ENCODE measurements around the gene TUBA3E. TPM values are rescaled to one million over a fixed set of nuclear protein-coding genes. Genes with fewer than 3 reads are reported as not detected.
"Not testable (repeated sequence)": the region's sequence is repeated elsewhere in the genome, so short reads cannot be mapped to it uniquely, and the experiment has no call there.

Gene TUBA3E
- total RNA-seq, 1 donor from 2014 or later = not detected

- intact Hi-C loops (cut with micrococcal nuclease) = not testable (repeated sequence)
Observed at GRCh38 chr2:130191319-130191718, 6.9 kb downstream of the TUBA3E start.

GRCh38 chr2:130190237-130190636 is 8.0 kb downstream of the TUBA3E start:
- intact Hi-C loops (cut with micrococcal nuclease) = no loop called here

GRCh38 chr2:130188958-130189357 is 9.3 kb downstream of the TUBA3E start:
- intact Hi-C loops (cut with micrococcal nuclease) = not testable (repeated sequence)

- intact Hi-C loops (cut with micrococcal nuclease) = not testable (repeated sequence)
Observed at GRCh38 chr2:130187859-130188792, 10.1 kb downstream of the TUBA3E start.

GRCh38 chr2:130187268-130187667 is 11.0 kb downstream of the TUBA3E start:
- intact Hi-C loops (cut with micrococcal nuclease) = no loop called here

- intact Hi-C loops (cut with micrococcal nuclease) = no loop called here
Observed at GRCh38 chr2:130186391-130186790, 11.8 kb downstream of the TUBA3E start.

- intact Hi-C loops (cut with micrococcal nuclease) = no loop called here
Observed at GRCh38 chr2:130185896-130186295, 12.3 kb downstream of the TUBA3E start.

- intact Hi-C loops (cut with micrococcal nuclease) = no loop called here
Observed at GRCh38 chr2:130185436-130185835, 12.8 kb downstream of the TUBA3E start.

- intact Hi-C loops (cut with micrococcal nuclease) = loop anchor here (2.0 to 5.0 kb wide), 4 partner anchors 36 to 1309 kb away; partner anchors contain the start of genes CCDC74B and MZT2A
Observed at GRCh38 chr2:130183512-130184373, 14.5 kb downstream of the TUBA3E start.

- intact Hi-C loops (cut with micrococcal nuclease) = loop anchor here (1.0 to 5.0 kb wide), 5 partner anchors 36 to 1309 kb away; partner anchors contain the start of genes CCDC74B and MZT2A
Observed at GRCh38 chr2:130182826-130183511, 15.3 kb downstream of the TUBA3E start.

GRCh38 chr2:130181880-130182682 is 16.2 kb downstream of the TUBA3E start, which contains the start of gene MZT2B:
TSS of gene MZT2B (plus strand) at chr2:130182262. CDS start at chr2:130182283, 21 bp downstream.
- intact Hi-C loops (cut with micrococcal nuclease) = loop anchor here (1.0 to 5.0 kb wide), 7 partner anchors 35 to 1310 kb away; partner anchors contain the start of genes CCDC74B, IMP4 and MZT2A

- intact Hi-C loops (cut with micrococcal nuclease) = loop anchor here (1.0 to 5.0 kb wide), 5 partner anchors 34 to 1311 kb away; partner anchors contain the start of genes CCDC74B, IMP4 and MZT2A
Observed at GRCh38 chr2:130181325-130181879, 16.8 kb downstream of the TUBA3E start, which contains the start of gene SMPD4. TSS of gene SMPD4 (minus strand) at chr2:130181602. CDS start at chr2:130176592, 5,010 bp downstream.

GRCh38 chr2:130180404-130181324 is 17.6 kb downstream of the TUBA3E start:
- intact Hi-C loops (cut with micrococcal nuclease) = loop anchor here (1.0 to 5.0 kb wide), 5 partner anchors 33 to 1312 kb away; partner anchors contain the start of genes CCDC74B, IMP4 and MZT2A

GRCh38 chr2:130174866-130175265 is 23.4 kb downstream of the TUBA3E start:
- intact Hi-C loops (cut with micrococcal nuclease) = not testable (repeated sequence)

GRCh38 chr2:130169896-130170295 is 28.3 kb downstream of the TUBA3E start:
- intact Hi-C loops (cut with micrococcal nuclease) = no loop called here

GRCh38 chr2:130169163-130169562 is 29.1 kb downstream of the TUBA3E start:
- intact Hi-C loops (cut with micrococcal nuclease) = not testable (repeated sequence)

- intact Hi-C loops (cut with micrococcal nuclease) = not testable (repeated sequence)
Observed at GRCh38 chr2:130166611-130167010, 31.6 kb downstream of the TUBA3E start.

- intact Hi-C loops (cut with micrococcal nuclease) = no loop called here
Observed at GRCh38 chr2:130165293-130166016, 32.8 kb downstream of the TUBA3E start.

Measured in T-helper 2 cell treated with Interferon-gamma antibody and Interleukin-4, amounts not matched to agents 100 ng/mL and 5 ng/mL, for 36 hours (primary cell).